ENCODE data around the gene FBXW7. TPM values are rescaled to one million over a fixed set of nuclear protein-coding genes. Genes with fewer than 3 reads are reported as not detected.

Gene FBXW7
- total RNA-seq, 1 experiment from 2014 or later: 23.0 TPM

DNA sequence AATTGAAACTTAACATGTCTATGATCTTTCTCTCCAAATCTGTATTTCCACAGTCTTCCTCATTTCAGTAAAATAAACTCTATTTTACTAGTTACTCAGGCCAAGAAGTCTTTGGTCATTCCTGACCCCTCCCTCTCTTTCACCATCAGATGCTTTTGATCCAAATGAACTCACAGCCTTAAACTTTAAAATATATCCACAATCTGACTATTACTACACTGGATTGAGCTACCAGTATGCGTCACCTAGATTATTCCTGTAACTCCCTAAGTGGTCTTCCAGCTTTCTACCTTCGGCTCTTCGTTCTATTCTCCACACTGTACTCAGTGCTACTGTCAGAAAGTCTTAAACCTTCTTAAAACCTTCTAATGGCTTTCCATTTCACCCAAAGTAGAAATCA, 195.1 kb downstream of the FBXW7 start (continued):
- TF ChIP-seq, protein P1, sequence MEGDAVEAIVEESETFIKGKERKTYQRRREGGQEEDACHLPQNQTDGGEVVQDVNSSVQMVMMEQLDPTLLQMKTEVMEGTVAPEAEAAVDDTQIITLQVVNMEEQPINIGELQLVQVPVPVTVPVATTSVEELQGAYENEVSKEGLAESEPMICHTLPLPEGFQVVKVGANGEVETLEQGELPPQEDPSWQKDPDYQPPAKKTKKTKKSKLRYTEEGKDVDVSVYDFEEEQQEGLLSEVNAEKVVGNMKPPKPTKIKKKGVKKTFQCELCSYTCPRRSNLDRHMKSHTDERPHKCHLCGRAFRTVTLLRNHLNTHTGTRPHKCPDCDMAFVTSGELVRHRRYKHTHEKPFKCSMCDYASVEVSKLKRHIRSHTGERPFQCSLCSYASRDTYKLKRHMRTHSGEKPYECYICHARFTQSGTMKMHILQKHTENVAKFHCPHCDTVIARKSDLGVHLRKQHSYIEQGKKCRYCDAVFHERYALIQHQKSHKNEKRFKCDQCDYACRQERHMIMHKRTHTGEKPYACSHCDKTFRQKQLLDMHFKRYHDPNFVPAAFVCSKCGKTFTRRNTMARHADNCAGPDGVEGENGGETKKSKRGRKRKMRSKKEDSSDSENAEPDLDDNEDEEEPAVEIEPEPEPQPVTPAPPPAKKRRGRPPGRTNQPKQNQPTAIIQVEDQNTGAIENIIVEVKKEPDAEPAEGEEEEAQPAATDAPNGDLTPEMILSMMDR (IDR thresholded peaks at IDR 0.05 in 2 of 3, conservative IDR thresholded peaks at IDR 0.05 in 1 of 3; ENCODE audit: borderline replicate concordance in 1 of 3, insufficient read depth in 1 of 3, low read depth in 2 of 3, low read length in 2 of 3): no peak

DNA sequence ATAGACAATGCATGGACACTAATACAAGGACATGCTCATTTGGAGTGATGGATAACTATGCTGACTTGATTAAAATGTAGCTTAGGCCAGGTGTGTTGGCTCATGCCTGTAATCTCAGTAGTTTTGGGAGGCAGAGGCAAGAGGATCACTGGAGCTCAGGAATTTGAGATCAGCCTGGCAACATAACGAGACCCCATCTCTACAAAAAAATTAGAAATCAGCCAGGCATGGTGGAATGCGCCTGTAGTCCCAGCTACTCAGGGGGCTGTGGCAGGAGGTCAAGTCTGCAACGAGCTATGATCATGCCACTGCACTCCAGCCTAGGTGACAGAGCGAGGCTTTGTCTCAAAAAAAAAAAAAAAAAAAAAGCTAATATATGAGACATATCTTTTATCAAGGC, 196.3 kb downstream of the FBXW7 start:
- no TSS peak for BruUV-seq (replicated peaks)
- no peaks in the 10 kb centered on the region for H3K27me3 ChIP-seq (ENCODE audit: insufficient read depth, low read length)
- no peaks in the 10 kb centered on the region for H3K9me2 ChIP-seq (ENCODE audit: insufficient read depth)
- H3K36me3 ChIP-seq (ENCODE audit: control insufficient read depth in 1 of 2, insufficient read depth in 2 of 2, low read length in 2 of 2): no peaks in the 10 kb centered on the region
- POLR2A ChIA-PET: no interaction called here
- no peaks in the 10 kb centered on the region for H3K9me3 ChIP-seq (ENCODE audit: control insufficient read depth in 1 of 2, insufficient read depth in 1 of 2, low read depth in 1 of 2, low read length in 2 of 2)
- DNase-seq (ENCODE audit: low read depth, low spot score) (no peak), ATAC-seq (no peak)
- H4K20me1 ChIP-seq (ENCODE audit: insufficient read depth): no peaks in the 10 kb centered on the region
- TF ChIP-seq SIN3A (IDR thresholded peaks at IDR 0.05; ENCODE audit: low read depth): no peak
- TF ChIP-seq ZFX (IDR thresholded peaks at IDR 0.05): no peak
- TF ChIP-seq, protein P2, sequence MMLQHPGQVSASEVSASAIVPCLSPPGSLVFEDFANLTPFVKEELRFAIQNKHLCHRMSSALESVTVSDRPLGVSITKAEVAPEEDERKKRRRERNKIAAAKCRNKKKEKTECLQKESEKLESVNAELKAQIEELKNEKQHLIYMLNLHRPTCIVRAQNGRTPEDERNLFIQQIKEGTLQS (IDR thresholded peaks at IDR 0.05): no peak
- TF ChIP-seq ELF1 (IDR thresholded peaks at IDR 0.05; ENCODE audit: borderline replicate concordance, low read depth): no peak
- no peak for TF ChIP-seq FOSL1 (IDR thresholded peaks at IDR 0.05; ENCODE audit: low read depth)
- TF ChIP-seq JUND (IDR thresholded peaks at IDR 0.05): no peak
- no peak for TF ChIP-seq RAD21 (IDR thresholded peaks at IDR 0.05; ENCODE audit: low read depth)
- TF ChIP-seq TCF7L2 (IDR thresholded peaks at IDR 0.05; ENCODE audit: borderline replicate concordance, extremely low read depth, insufficient read depth, insufficient read length): no peak
- CTCF ChIA-PET: no interaction called here
- H3K4me1 ChIP-seq (ENCODE audit: control insufficient read depth in 1 of 2, insufficient read depth in 2 of 2, low read length in 2 of 2): no peaks in the 10 kb centered on the region
- no peak overlapping the region for H3K4me2 ChIP-seq (ENCODE audit: low read length)
- intact Hi-C loops (cut with micrococcal nuclease): no loop called here
- H3K79me2 ChIP-seq (ENCODE audit: insufficient read depth, low read length): 0 out of 2 replicates have a peak, but pooled peaks cover 4% of the 10 kb centered on the region
- RAD21 ChIA-PET (ENCODE audit: low non-redundant PET in 1 of 2, low total read pairs in 2 of 2, uncharacterized antibody in 2 of 2, unreplicated experiment in 2 of 2): no interaction called here
- no peak overlapping the region for H3K27ac ChIP-seq (ENCODE audit: low read depth, low read length)
- H2AFZ ChIP-seq (ENCODE audit: low read depth, low read length, poor library complexity, severe bottlenecking): no peak overlapping the region
- no peak overlapping the region for H3K9ac ChIP-seq (ENCODE audit: low read length)
- no peak overlapping the region for H3K4me3 ChIP-seq (replicated peaks in 1 of 2; ENCODE audit: low read depth in 1 of 2, low read length in 2 of 2)

Data from HCT116 (cell line).